ENCODE data around the gene GATAD2A.
"Not testable (repeated sequence)": the region's sequence is repeated elsewhere in the genome, so short reads cannot be mapped to it uniquely, and the experiment has no call there.

Gene GATAD2A

GRCh38 chr19:19388568-19389555 is 16.6 kb upstream of the GATAD2A start:
- DNase-seq, result no peak

GRCh38 chr19:19389683-19390082 is 15.8 kb upstream of the GATAD2A start:
- not testable (repeated sequence) for DNase-seq

- not testable (repeated sequence) for DNase-seq
These were observed 11.1 kb upstream of the GATAD2A start for GRCh38 chr19:19394333-19394732.

DNA sequence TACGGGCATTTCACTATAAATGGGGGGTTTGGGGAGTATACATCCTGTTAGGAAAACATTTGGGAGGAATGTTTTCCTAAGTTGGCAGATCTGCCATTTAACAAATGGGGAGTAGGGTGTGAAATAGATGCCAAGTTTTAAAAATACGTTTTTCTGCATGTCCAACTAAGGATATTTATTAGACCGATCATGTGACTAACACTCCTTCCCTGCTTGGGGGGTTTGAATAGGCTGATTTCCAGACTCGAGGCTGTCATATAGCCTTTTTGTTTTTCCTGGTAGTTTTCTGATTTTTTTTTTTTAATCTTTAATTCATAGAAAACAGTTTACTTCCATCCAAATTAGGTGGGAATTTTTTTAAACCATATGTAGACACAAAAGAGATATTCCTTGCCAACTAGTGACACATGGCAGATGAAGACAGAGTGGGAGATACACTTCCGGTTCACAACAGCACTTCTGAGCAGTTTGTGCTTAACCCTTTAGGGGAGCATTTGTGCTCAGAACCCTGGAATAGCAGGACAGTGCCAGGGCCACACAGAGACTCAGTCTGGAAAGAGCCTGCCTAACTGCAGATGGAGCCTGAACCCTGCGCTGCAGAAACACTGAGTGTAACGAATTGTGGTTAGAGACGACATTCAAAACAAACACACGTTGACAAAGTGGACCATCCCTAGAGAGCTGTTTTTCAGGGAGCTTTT is 5.6 kb upstream of the GATAD2A start:
- no peak for DNase-seq

DNA sequence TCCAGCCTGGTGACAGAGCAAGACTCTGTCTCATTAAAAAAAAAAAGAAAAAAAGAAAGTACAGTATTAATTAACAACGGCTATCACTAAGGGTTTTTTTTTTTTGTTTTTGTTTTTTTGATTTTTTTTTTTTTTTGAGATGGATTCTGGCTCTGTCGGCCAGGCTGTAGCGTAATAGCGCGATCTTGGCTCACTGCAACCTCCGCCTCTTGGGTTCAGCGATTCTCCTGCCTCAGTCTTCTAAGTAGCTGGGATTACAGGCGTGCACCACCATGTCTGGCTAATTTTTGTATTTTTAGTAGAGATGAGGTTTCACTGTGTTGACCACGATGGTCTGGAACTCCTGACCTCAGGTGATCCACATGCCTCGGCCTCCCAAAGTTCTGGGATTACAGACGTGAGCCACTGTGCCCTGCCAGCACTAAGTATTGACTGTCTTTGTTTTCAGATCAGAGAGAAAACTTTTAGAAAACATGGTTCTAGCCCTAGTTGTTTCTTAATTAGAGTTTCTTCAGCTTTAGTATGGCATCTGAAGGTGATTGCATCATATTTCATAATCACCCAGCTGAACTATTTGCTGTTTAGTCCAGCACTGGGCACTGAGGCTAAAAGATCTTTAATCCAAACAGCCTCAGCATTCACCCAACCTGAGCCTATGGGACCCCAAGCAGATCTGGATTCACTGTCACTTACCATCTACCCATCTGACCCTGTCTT is 2.7 kb upstream of the GATAD2A start:
- no peak for DNase-seq

GRCh38 chr19:19403373-19403901 is 2.0 kb upstream of the GATAD2A start:
- DNase-seq, result no peak

GRCh38 chr19:19405971-19406877 is 749 bp downstream of the GATAD2A start:
- peak; percentile 26 for DNase-seq

GRCh38 chr19:19406878-19407632 is 1.6 kb downstream of the GATAD2A start:
- DNase-seq, result peak; percentile 13

GRCh38 chr19:19407633-19407930 is 2.1 kb downstream of the GATAD2A start:
- DNase-seq, result no peak

DNA sequence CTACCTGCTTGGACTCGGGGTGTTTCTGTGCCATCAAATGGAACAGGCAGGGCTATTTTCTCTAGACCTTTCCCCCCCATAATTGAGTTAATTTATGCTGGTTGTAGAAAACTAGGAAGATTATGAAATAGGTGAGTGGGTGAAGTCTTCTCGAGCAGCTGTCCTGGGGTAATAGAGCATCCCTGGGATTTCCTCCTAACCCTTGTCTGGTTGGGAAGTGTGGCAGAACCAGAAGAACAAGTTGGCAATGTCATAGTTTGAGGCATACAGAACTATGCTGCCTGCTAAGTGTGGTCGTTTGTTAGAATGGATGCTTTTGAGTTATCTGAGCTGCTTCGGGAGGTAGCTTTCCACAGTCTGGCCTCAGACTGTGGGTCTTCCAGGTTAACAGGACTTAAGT is 3.7 kb downstream of the GATAD2A start:
- DNase-seq, result no peak

DNA sequence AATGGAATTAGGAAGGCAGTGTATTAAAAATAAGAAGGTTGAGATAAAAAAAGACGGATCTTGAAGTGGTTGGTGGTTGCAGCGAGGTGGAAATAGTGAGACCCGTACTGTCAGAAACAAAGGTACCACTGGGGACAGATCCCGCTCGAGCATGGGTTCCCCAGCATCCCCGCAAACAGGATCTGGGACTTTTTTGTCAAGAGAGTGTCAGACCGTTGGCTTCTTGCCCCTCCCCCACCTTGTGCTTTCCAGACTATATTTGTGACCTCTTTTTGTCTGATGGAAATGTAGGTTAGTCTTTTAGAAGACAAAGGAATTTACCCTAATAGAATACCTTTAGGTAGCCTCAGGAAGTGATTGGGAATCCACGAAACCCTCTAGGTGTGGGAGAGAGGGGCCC is 4.2 kb downstream of the GATAD2A start:
- no peak for DNase-seq

- DNase-seq, result no peak
These were observed 5.4 kb downstream of the GATAD2A start for GRCh38 chr19:19410553-19411550.

GRCh38 chr19:19416280-19416679 is 10.8 kb downstream of the GATAD2A start:
- no peak for DNase-seq

- DNase-seq, result no peak
These were observed 11.6 kb downstream of the GATAD2A start for GRCh38 chr19:19417046-19417445.

- DNase-seq, result no peak
These were observed 12.3 kb downstream of the GATAD2A start for GRCh38 chr19:19417628-19418245.

DNA sequence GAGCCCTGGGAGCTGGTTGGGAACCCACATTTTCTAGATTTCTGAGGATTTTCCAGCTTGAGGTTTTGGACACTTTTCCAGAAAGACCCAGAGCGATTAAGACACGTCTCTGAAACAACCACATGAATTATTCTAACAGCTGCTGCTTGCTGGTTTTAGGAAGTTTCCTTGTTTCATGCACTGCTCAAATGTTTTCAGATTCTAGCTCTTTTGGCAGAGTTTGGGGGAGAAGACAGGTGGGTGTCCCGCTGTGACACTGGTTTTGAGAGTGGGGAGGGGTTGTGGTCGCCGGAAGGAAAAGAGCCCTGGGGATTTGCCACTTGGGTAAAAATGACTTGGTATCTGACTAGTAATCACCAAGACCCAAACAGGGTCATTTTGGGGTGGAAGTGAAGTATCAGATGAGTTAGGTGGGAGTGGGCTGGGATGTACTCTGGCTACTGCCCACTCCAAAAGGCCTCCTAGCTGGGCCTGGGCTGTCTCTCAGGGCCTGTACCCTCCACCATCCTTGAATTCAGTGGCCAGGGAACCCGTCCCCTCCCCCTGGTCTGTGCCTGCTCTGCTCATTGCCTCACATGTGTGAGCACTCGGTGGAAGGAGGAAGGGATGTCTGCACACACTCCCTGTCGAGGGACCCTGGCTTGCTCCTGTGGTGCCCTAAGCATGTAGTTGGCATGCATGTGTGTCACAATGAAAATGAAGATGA is 13.2 kb downstream of the GATAD2A start:
- DNase-seq, result no peak

DNA sequence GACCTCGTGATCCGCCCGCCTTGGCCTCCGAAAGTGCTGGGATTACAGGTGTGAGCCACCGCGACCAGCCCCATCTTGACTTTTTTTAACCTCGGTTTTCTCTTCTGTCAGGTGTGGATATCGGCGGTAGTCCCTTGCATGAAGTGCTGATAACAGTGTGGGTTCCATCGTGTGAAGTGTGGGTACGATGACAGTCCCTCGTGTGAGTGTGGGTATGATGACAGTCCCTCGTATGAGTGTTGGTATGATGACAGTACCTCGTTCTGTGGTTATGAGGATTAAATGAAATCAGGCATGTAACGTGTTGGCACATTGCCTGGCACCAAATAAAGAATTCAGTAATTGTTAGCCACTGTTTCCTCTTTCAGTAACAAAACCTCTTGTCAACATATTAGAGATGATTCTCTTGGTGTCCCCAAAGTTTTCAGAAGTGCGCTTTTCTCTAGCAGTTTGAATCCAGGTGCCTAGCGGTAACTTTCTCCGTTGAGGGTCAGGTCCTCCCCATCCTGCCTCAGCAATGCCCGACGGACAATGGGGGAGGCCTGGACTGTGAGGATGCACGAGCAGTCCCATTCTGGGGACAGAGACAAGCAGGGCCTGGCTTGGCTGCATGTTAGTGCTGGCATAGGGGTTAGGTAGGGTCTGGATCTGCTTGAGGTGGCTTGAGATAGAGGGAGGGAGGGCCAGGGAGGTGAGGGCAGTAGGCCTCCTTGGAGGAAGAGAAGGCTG is 15.3 kb downstream of the GATAD2A start:
- DNase-seq, result no peak

- no peak for DNase-seq
These were observed 15.8 kb downstream of the GATAD2A start for GRCh38 chr19:19421299-19421696.
